ENCODE measurements around the gene ZNF85. TPM values are rescaled to one million over a fixed set of nuclear protein-coding genes. Genes with fewer than 3 reads are reported as not detected.
"Not testable (repeated sequence)": the region's sequence is repeated elsewhere in the genome, so short reads cannot be mapped to it uniquely, and the experiment has no call there.

The ZNF85 gene
- 10.4 and 11.9 TPM in 2 replicates for total RNA-seq

DNA sequence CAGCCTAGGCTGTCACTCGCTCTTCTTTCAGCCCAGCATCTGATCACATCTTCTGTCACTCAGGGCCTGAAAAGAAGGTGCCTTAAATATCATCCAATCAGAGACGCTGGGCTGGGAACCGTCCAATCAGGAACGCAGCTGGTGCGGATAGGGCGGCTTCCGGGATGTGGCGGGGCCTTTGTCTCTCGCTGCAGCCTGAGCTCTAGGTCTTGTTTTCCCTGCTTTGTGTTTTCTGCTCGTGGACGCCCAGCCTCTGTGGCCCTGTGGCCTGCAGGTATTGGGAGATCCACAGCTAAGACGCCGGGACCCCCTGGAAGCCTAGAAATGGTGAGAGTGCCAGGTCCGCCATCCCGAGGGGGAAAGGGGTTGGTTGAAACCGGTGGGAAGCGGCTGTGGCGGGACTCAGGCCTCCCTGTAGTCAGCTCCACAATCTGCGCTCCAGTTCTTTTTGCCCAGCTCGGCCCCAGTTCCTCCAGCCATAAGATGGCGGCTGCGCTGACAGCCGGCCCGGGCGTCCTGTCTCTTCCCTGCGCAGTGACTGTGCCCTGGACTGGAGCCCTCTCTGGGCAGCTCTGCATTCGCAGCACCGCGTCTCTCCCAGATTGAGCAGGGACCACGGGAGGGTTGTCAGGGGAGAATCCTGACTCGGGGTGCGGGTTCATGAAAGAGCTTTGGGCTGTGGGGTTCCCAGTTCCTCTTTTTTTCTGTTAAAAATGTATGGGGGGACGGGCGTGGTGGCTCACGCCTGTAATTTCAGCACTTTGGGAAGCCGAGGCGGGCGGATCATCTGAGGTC is at the start of gene ZNF85:
TSS of gene ZNF85 (plus strand) at position 175 of the 795 bp plus-strand sequence. CDS start at position 325, 150 bp downstream.
- intact Hi-C loops (cut with micrococcal nuclease) = loop anchor here (1.0 to 10.0 kb wide), 15 partner anchors 76 to 1148 kb away; partner anchors contain the start of genes ZNF100, ZNF429, ZNF430 and ZNF486

DNA sequence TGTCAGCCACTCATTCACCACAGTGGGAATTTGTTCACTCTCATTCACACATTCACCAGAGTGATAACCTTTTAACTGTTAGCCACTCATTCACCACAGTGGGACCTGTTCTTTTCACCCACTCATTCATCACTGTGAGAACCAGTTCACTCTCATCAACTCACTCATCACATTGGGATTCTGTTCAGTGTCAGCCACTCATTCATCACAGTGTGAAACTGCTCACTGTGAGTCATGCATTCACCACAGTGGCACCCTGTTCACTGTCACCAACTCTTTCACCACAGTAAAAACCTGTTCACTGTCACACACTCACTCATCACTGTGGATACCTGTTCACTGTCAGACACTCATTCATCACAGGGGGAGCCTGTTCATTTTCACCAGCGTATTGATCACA is 43.5 kb upstream of the ZNF85 start:
- intact Hi-C loops (cut with micrococcal nuclease) = no loop called here

DNA sequence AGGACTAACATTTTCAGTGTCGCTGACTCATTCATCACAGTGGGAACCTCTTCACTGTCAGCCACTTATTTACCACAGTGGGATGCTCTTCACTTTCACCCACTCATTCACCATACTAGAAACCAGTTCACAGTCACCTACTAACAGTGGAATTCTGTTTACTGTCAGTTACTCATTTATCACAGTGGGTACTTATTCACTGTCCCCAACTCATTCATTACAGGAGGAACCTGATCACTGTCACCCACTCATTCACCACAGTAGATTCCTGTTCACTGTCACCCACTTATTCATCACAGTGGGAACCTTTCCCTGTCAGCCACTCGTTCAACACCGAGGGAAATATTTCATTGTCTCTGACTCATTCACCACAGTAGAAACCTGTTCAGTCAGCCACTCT is 10.1 kb upstream of the ZNF85 start:
- intact Hi-C loops (cut with micrococcal nuclease) = no loop called here

DNA sequence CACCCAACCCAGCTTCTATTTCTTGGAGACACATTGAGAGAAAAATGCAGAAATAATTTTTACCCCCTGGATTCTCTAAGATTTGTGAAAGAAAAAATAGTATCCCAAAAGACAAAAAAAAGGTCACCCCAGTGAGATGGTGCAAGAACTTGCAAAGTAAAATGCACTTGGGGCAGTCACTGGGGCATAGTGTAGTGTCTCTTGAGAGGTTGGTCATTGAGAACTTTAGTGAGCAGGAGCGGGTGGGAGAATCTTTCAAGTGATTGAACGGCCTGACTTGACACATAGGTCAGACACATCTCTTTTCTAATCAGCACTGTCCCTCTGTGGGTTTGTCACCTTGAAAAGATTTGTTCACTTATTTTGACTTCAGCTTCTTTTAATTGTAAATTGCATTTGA is 2.4 kb downstream of the ZNF85 start:
- intact Hi-C loops (cut with micrococcal nuclease) = loop anchor here (10.0 kb wide), 3 partner anchors 501 to 1151 kb away; partner anchors contain the start of gene ZNF429

DNA sequence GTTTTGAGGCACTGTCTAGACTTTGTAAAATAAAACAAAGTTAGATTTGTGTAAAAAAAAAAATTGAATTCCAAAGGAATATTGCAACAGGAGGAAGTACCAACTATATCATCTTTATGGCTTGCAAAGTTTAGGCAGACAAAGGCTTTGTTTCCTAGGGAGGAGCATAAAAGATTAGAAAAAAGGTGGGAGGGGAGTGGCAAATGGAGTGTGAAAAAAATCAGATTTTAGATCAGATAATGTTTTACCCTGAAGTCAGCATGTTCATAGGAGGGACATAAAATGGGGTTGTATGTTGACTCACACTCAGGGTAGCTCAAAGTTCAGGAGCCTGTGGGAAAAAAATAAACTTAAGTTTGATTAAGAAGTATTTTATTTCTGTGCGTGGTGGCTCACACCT is 3.7 kb downstream of the ZNF85 start:
- intact Hi-C loops (cut with micrococcal nuclease) = loop anchor here (10.0 kb wide), 3 partner anchors 502 to 1152 kb away; partner anchors contain the start of gene ZNF429

DNA sequence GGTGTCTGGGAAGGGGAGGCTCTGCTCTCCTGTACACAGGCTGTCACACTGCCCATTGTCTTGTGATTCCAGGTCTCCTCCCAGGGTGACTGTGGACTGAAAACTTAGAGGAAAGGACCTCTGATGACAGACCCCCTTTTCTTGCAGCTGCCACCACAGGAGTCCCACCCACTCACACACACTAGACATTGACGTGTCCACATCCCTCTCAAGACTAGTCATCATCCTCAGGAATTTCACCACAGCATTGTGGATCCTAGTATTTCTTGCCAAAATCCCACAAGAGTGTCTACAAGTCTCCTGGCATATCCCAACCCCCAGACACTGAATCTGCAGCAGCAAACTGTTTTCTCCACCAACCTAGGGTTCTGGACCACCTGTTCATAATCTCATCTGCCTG is 5.3 kb downstream of the ZNF85 start:
- intact Hi-C loops (cut with micrococcal nuclease) = loop anchor here (10.0 kb wide), 3 partner anchors 504 to 1154 kb away; partner anchors contain the start of gene ZNF429

DNA sequence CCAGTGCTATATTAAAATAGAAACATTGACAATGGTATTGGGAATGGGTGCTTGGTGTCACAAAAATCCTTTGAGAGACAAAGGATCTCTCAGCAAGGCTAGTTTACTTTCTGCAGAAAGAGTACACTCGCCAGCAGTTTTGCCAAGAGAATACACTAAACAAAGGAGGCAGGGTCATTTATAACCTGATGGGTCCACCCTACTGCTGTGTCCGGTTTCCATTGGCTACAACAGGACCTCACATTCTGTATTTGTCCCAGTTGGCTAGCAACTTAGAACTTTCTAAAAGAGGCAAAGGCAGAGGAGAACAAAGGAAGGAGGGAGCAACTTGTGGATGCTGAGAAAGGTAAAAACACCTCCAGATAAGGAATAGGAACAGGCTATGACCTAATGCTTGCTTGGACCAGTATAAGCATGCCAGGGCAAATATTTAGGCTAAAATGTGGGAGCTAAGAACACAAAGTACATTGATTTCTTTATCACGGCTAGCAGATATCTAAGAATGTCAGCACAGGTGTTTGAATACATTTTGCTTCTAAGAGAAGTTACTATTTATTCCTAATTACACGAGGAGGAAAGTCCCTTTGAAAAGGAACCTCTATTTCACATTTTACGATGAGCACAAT is 13.4 kb downstream of the ZNF85 start:
- intact Hi-C loops (cut with micrococcal nuclease) = not testable (repeated sequence)

DNA sequence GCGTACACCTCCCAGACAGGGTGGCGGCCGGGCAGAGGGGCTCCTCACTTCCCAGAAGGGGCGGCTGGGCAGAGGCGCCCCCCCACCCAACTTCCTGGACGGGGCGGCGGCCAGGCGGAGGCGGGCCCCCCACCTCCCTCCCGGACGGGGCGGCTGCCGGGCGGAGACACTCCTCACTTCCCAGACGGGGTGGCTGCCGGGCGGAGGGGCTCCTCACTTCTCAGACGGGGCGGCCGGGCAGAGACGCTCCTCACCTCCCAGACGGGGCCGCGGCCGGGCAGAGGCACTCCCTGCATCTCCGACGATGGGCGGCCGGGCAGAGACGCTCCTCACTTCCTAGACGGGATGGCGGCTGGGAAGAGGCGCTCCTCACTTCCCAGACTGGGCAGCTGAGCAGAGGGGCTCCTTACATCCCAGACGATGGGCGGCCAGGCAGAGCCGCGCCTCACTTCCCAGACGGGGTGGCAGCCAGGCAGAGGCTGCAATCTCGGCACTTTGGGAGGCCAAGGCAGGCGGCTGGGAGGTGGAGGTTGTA is 29.6 kb downstream of the ZNF85 start:
- intact Hi-C loops (cut with micrococcal nuclease) = not testable (repeated sequence)

DNA sequence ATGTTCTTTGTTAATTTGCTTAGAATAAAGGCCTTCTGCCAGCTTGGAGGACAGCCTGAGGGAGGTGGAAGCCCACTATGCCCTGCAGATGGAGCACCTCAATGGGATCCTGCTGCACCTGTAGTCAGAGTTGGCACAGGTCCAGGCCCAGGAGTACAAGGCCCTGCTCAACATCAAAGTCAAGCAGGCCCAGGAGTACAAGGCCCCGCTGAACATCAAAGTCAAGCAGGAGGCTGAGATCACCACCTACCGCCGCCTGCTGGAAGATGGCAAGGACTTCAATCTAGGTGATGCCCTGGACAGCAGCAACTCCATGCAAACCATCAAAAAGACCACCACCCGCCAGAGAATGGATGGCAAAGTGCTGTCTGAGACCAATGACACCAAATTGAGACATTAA is 41.7 kb downstream of the ZNF85 start:
- intact Hi-C loops (cut with micrococcal nuclease) = no loop called here

DNA sequence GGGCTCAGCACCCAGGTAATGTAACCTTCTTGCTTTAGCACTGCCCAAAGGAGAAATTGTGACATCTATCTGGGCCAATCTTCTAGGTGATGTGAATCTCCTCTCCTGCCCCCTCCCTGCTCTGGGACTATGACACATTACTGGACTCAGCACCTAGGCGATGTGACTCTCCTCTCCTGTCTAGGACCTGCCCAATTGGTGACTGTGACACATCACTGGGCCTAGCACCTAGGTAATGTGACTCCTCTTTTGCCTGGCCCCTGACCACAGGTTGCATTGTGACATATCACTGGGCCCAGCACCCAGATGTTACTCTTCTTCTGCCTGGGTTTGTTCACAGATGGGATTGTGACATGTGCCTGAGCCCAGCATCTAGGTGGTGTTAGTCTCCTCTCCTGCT is 45.0 kb downstream of the ZNF85 start:
- intact Hi-C loops (cut with micrococcal nuclease) = no loop called here

DNA sequence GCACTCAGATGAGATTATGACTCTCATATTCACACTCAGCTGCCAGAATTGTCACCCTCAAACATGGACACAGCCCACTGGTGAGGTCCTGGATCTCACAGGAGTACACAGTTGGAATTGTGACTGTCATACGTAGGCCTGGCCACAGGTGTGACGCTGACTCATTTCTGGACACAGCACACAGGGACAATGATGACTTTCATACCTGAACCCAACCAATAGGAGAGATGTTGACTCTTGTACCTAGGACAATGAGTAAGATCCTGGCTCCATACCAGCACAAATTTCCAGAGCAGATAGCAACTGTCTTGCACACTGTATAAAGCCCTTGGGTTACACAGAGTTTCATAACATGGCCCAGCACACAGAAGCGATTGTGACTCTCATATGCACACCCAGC is 46.4 kb downstream of the ZNF85 start:
- intact Hi-C loops (cut with micrococcal nuclease) = no loop called here

DNA sequence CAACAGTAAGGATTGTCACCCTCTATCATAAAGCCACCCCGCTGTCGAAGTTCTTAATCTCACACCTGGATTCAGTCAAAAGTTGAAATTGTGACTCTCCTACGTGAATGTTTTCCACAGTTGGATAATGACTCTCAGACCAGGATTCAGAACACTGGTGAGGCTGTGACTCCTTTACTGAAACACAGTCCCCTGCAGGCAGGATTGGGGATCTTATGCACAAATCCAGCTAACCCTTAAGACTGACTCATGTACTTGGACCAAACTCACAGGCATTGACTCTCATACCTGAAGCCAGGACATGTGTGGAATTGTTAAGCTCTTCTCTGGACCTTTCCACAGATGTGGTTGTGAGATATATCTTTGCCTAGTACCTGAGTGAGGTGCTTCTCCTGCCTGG is 46.8 kb downstream of the ZNF85 start:
- intact Hi-C loops (cut with micrococcal nuclease) = no loop called here

DNA sequence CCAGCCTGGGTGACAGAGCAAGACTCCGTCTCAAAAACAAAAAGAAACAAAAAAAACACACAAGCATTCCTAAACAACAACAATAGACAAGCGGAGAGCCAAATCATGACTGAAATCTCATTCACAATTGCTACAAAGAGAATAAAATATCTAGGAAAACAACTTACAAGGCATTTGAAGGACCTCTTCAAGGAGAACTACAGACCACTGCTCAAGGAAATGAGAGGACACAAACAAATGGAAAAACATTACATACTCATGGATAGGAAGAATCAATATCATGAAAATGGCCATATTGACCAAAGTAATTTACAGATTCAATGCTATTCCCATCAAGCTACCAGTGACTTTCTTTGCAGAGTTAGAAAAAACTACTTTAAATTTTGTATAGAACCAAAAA is 69.7 kb downstream of the ZNF85 start:
- intact Hi-C loops (cut with micrococcal nuclease) = not testable (repeated sequence)

DNA sequence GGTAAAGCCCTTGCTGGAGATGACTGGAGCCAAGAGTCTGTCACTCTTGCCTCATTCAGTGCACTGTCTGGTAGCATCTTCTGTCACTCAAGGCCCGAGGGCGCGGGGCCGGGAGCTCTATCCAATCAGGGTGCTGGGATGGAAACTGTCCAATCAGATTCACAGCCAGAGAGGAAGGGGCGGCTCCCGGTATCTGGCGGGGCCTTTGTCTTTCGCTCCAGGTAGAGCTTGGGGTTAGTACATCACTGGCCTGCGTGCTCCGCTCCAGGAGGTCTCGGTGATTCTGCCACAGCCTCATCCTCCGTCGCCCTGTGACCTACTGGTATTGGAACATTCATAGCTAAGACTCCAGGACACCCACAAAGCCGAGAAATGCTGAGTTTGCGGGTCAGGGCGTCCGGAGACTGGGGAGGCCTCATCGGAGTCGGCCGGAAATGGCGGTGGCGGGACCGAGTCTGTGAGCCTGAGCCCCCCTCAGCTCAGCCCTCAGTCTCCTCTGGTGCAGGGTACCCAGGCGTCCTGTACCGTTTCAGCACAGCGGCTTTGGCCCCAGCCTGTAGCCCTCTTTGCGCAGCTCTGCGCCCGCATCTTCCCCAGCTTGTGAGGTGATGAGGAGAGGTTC is 76.8 kb downstream of the ZNF85 start:
- intact Hi-C loops (cut with micrococcal nuclease) = loop anchor here (1.0 to 5.0 kb wide), 6 partner anchors 20 to 852 kb away; partner anchors contain the start of genes ZNF430, ZNF493, ZNF714 and ZNF85

Other genes starting within 250 kb of the ZNF85 start
- gene ZNF66, start 146.9 kb upstream of the ZNF85 start, total RNA-seq = 8.1 and 10.3 TPM in 2 replicates
- gene ZNF430, start 97.4 kb downstream of the ZNF85 start, total RNA-seq = 23.6 and 26.2 TPM in 2 replicates
- 21.3 and 25.0 TPM in 2 replicates for gene ZNF714, start 159.0 kb downstream of the ZNF85 start, total RNA-seq
- 17.3 and 23.1 TPM in 2 replicates for gene ZNF431, start 218.8 kb downstream of the ZNF85 start, total RNA-seq